IPS DF 4.7 (cell line): ENCODE measurements around the gene CLHC1.
A peak's percentile ranks its signal among the peaks of the same experiment; 100 is the strongest.
"Not testable (repeated sequence)": the region's sequence is repeated elsewhere in the genome, so short reads cannot be mapped to it uniquely, and the experiment has no call there.

Experiments
- DNase-seq: peaks from one replicate; pipeline ENCODE4 v3.0.0-alpha.2; 2013; ENCODE audit warnings: low spot score; ENCODE audit errors: extremely low read depth

CLHC1 gene

DNA sequence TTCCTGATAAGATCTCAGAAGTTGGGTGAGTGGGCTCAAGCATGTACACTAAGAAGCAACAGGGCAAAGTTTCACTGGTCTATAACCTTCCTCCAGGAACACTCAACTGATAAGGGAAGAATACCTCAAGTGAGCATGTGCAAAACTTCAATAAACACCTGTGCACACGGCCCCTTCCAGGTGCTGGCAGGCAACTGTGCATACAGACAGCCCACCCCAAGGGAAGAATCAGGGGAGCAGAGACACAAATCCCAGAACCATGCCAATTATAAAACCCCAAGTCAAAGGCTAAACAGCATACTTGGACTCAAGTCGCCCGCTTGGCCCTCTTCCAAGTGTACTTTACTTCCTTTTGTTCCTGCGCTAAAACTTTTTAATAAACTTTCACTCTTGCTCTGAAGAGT, 96.0 kb downstream of the CLHC1 start:
- no peak for DNase-seq

DNA sequence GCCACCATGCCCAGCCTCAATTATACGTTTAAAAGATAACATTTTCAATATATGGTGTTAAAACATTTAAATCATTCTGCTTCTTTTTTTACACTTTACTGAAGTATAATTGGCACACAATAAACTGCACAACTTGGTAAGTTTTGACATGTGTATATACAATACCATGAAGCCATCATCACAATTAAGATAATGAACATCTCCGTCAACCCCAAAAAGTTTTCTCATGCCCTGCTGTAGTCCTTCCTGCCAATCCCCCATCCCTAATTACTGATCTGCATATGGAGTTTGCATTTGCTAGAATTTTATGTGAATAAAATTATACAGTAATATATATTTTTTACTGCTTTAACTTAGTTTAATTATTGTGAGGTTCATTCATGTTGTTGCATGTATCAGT, 96.6 kb downstream of the CLHC1 start:
- DNase-seq = no peak

DNA sequence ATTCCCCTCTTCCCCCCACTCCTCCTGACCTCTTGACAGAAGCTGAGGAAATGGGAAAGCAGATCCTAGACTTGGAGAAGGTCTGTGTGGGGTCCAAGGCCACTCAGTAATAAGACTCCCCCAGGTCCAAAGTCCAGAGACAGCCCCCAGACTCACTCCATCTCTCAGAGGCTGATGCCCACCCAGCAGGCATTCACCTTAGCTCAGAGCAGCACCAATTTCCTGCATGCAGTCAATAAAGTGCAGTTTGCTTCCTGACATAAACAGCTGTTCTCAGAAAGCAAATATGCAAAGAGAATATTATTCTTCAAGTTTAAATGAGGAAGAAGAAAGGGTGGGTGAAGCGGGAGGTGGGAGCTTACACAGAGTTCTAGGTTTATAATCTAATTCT, 97.8 kb downstream of the CLHC1 start:
- DNase-seq = no peak

DNA sequence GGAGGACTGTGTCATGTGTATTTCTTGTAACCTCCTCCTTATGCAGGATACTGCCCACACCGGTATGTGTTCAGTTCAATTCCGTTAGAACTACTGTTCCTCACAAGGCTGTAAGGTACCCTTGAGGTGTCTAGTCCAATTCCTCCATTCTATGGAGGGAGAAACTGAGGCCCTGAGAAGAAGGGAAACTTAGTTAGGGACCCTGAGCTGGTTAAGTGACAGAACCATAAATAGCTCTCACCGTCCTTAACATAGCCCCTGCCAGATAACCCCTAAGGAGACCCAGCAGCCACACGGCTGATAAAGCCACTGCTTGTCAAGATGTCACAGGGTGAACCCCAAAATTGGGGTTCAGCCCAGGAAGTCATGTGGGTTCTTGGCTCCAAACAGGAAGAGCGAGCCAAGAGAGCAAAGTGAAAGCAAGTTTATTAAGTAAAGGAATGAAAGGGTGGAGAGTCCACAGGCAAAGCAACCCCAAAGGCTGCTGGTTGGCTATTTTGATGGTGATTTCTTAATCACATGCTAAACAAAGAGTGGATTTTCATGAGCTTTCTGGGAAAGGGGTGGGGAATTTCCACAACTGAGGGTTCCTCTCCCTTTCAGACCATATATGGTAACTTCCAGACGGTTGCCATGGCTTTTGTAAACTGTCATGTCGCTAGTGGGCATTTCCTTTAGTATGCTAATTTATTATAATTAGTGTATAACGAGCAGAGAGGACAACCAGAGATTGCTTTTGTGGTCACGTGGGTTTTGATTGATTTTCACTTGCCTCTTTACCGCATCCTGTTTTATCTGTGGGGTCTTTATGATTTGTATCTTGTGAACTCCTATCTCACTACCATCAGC, 98.4 kb downstream of the CLHC1 start:
- peak; percentile 95 for DNase-seq

DNA sequence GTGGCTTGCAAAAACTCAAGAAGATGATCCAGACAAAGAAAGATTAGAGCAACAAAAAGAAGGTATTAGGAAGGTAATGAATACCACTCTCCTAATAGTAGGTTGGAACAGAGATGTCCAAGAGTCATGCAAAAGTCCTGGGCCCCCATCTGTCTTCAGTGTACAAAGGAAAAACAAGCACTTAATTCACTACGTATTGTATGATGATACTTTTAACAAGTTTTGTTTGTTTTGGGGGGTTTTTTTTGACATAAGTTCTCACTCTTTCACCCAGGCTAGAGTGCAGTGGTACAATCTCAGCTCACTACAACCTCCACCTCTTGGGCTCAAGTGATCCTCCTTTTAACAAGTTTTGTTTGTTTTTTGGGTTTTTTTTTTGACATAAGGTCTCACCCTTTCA, 101.2 kb downstream of the CLHC1 start:
- no peak for DNase-seq

DNA sequence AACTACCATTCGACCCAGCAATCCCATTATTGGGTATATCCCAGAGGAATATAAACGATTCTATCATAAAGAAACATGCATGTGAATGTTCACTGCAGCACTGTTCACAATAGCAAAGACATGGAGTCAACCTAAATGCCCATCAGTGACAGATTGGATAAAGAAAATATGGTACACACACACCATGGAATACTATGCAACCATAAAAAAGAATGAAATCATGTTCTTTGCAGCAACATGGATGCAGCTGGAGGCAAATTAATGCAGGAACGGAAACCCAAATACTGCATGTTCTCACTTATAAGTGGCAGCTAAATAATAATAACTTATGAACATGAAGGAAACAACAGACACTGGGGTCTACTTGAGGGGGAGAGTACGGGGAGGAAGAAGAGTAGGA, 105.5 kb downstream of the CLHC1 start:
- not testable (repeated sequence) for DNase-seq
